Adrenal gland (tissue), 12 donors: Measurements from ENCODE around the gene ARHGAP6. TPM values are rescaled to one million over a fixed set of nuclear protein-coding genes. Genes with fewer than 3 reads are reported as not detected.

Experiments used
- DNase-seq, 7 donors: peaks; one replicate each; pipeline ENCODE4 v3.0.0-alpha.2; 2019 to 2020
- H3K27ac ChIP-seq, 5 donors: fragments of 200-600 bp; sonication (generic) in 4 of 5; 1 replicate in 3 of 5; 2 replicates in 2 of 5; pipeline versions ENCODE4 v1.5.1 to v1.8.0; 2016 to 2020; ENCODE audit warnings: mild to moderate bottlenecking in 1 of 5
- H3K27me3 ChIP-seq: fragments of 200-600 bp; 2 replicates; pipeline ENCODE4 v1.8.0; 2021
- H3K36me3 ChIP-seq, 2 donors: fragments of 200-600 bp; replicated peaks in 1 of 2; 1 replicate in 1 of 2; 2 replicates in 1 of 2; pipeline versions ENCODE4 v1.5.1 to v1.8.0; 2018 to 2022
- H3K4me1 ChIP-seq, 2 donors: fragments of 200-600 bp; replicated peaks in 1 of 2; 1 replicate in 1 of 2; 2 replicates in 1 of 2; pipeline versions ENCODE4 v1.5.1 to v1.8.0; 2018 to 2021
- H3K4me3 ChIP-seq, 4 donors: fragments of 200-600 bp; sonication (generic) in 3 of 4; one replicate each; pipeline ENCODE4 v1.5.1; 2016 to 2018
- H3K9me3 ChIP-seq, 3 donors: fragments of 200-600 bp; sonication (generic) in 1 of 3; replicated peaks in 1 of 3; 1 replicate in 2 of 3; 2 replicates in 1 of 3; pipeline versions ENCODE4 v1.5.1 to v1.8.0; 2016 to 2021
- CTCF ChIP-seq, 6 experiments: fragments of 450-650 bp in 4 of 6; fragments of 200-600 bp in 2 of 6; sonication (generic) in 1 of 6; IDR thresholded peaks; 1 replicate in 5 of 6; 2 replicates in 1 of 6; pipeline versions ENCODE4 v1.5.1 to v1.8.0; 2016 to 2021; ENCODE audit warnings: antibody characterized with exemption in 6 of 6, mild to moderate bottlenecking in 2 of 6, moderate library complexity in 1 of 6
- POLR2A ChIP-seq, 2 donors: fragments of 450-650 bp; IDR thresholded peaks; one replicate each; pipeline ENCODE4 v1.6.1; 2017; ENCODE audit warnings: antibody characterized with exemption in 2 of 2, mild to moderate bottlenecking in 2 of 2, moderate library complexity in 1 of 2
- WGBS, 4 donors: extraction: QIAGEN DNeasy Blood & Tissue Kit in 2 of 4; methylation state at CpG; one replicate each; pipeline versions ENCODE4 v1.1.5 to v1.1.7; 2013 to 2017; 5-methylcytosine and 5-hydroxymethylcytosine counted together
- intact Hi-C, 2 donors: fragments of 100-400 bp; cut with DNase I; formaldehyde crosslinking; loops; one replicate each; pipeline versions ENCODE4 v1.14.1 to v1.15.0; 2022 to 2023
- polyA plus RNA-seq, 3 donors: library from polyadenylated mRNA; stranded (reverse); fragments of 200-250 nt in 2 of 3; fragments of 350-450 nt in 1 of 3; fragmentation: Illumina TruSeq in 1 of 3; extraction: RNeasy Lipid Tissue Mini Kit (QIAGEN cat#74804) in 1 of 3; gene quantifications; one replicate each; pipeline ENCODE4 v1.2.3, GENCODE V29; 2013 to 2014
- total RNA-seq, 9 donors: library from RNA; depleted of rRNA in 4 of 9; stranded (reverse); fragments of >200 nt in 4 of 9; fragments of 120-200 nt in 1 of 9; fragmentation: NEBNext Ultra II Directional in 1 of 9; extraction: Animal tissue kit (Norgen Biotek cat#: 25700) in 1 of 9; gene quantifications; one replicate each; pipeline versions ENCODE4 v1.1.0 to v1.2.4, GENCODE V29; 2013 to 2023
- donor health status: healthy with polysubstance abuse.
- donor health status: Bipolar disorder and iron deficiency.
- donor health status: DM: yes; HTN: yes; CAD: no.
- donor health status: DM: no; HTN: no; CAD: no.
- donor health status: DM: no; HTN: no; CAD: no.
- donor health status: DM: yes; HTN: yes; CAD: no.

The ARHGAP6 gene
- total and polyA plus RNA-seq, 12 donors, result 0.78 to 4.2 (median 2.7) TPM

DNA sequence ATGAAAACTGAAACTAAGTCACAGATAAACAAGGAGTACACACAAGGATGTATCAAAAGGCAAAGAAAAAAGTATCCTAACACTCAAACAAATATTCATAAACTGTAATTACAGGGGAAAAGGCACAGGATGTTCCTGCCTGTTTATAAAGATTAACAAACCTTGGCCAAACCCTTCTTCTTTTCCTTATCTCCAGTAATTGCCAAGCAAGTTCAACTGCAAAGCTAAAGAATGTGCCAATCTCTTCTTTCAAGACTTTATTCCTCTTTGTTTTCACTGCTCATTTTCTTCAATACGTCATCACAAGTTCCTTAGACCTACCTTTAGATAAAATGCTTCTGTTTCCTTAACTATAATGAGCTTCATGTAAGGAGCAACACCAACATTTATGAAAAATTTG is 201.3 kb downstream of the ARHGAP6 start:
- H3K4me1 ChIP-seq, result no peaks in the 10 kb centered on the region
- no peaks in the 10 kb centered on the region for H3K27me3 ChIP-seq
- intact Hi-C loops, result no loop called here
- H3K36me3 ChIP-seq, result no peaks in the 10 kb centered on the region
- TF ChIP-seq POLR2A (IDR thresholded peaks at IDR 0.05) (no peak), CTCF (IDR thresholded peaks at IDR 0.05) (no peak)
- H3K4me3 ChIP-seq, result no peak overlapping the region
- no peak for DNase-seq
- no peaks in the 10 kb centered on the region for H3K9me3 ChIP-seq
- no peak overlapping the region for H3K27ac ChIP-seq
- 46 to 63% (median 51%) methylated on average over 1 of the region's 1 CpG for whole genome bisulfite sequencing, 4 donors

- no peaks in the 10 kb centered on the region for H3K36me3 ChIP-seq
- no peaks in the 10 kb centered on the region for H3K9me3 ChIP-seq
- TF ChIP-seq CTCF (IDR thresholded peaks at IDR 0.05) (no peak), POLR2A (IDR thresholded peaks at IDR 0.05) (no peak)
- H3K27ac ChIP-seq, result no peak overlapping the region
- intact Hi-C loops, result no loop called here
- no peak for DNase-seq
- WGBS, 4 donors, result 56 to 70% (median 63%) methylated on average over 2 of the region's 2 CpGs
- H3K27me3 ChIP-seq, result no peaks in the 10 kb centered on the region
- no peaks in the 10 kb centered on the region for H3K4me1 ChIP-seq
- H3K4me3 ChIP-seq, result no peak overlapping the region
Observed at GRCh38 chrX:11462648-11463047, 203.1 kb downstream of the ARHGAP6 start.

GRCh38 chrX:11462136-11462535 is 203.6 kb downstream of the ARHGAP6 start:
- no peak overlapping the region for H3K27ac ChIP-seq

DNA sequence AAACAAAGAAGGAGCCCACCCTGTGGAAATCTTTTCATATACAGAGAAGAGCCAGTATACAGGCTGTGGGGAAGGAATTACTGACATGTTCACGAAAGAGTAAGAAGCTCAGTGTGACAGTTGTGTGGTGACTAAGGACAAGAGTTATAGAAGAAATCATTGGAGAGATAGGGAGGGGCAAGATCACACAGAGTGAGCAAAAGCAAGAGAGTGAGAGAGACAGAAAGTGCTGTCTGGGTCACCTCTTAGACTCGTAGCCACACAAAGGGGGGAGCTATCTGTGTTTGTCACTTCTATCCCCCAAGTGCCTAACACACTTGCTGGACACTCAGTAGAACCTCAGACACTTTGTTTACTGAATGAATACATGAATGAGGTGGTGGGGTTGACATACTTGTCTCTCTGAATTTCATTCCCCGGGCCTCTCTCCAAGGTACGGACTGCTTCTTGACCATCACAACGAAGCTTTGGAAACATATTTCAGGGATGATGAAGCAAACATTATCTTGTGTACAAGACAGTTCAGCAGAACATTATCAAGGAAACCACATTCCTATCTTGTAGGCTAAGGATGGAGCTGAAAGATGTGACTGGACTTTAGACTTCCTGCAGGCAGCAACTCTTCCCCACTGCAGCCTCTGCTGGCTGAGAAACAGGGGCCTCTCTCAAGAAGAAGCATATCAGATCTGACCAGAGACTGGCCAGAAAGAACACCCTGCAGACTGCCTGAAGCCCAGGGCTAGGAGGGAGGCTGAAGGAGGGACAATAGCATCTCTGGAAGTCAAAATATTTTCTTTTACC is 204.3 kb downstream of the ARHGAP6 start:
- no peaks in the 10 kb centered on the region for H3K27me3 ChIP-seq
- WGBS, 4 donors, result 47 to 64% (median 55%) methylated on average over 5 of the region's 5 CpGs
- intact Hi-C loops, result no loop called here
- H3K36me3 ChIP-seq, result no peaks in the 10 kb centered on the region
- H3K4me3 ChIP-seq, result no peak overlapping the region
- no peaks in the 10 kb centered on the region for H3K4me1 ChIP-seq
- no peak overlapping the region for H3K27ac ChIP-seq
- H3K9me3 ChIP-seq, result no peaks in the 10 kb centered on the region
- TF ChIP-seq CTCF (IDR thresholded peaks at IDR 0.05) (no peak), POLR2A (IDR thresholded peaks at IDR 0.05) (no peak)
- DNase-seq, result no peak

More at GRCh38 chrX:11462136-11462535, 203.6 kb downstream of the ARHGAP6 start:
- DNase-seq, result no peak
- Histone ChIP-seq H3K4me1 (no peaks in the 10 kb centered on the region), H3K4me3 (no peak overlapping the region), H3K27me3 (no peaks in the 10 kb centered on the region), H3K9me3 (no peaks in the 10 kb centered on the region), H3K36me3 (no peaks in the 10 kb centered on the region)
- intact Hi-C loops, result no loop called here
- WGBS, 4 donors, result 33 to 50% (median 38%) methylated on average over 5 of the region's 5 CpGs
- TF ChIP-seq CTCF (IDR thresholded peaks at IDR 0.05) (no peak), POLR2A (IDR thresholded peaks at IDR 0.05) (no peak)
